Stimulated activated CD8-positive, alpha-beta memory T cell treated with anti-CD3 and anti-CD28 coated beads, Interleukin-2, amount 100 ng/mL, for 1 hour (primary cell): ENCODE data around the gene SLC26A6.

Source experiments
- DNase-seq, 2 donors: peaks; one replicate each; pipeline ENCODE4 v3.0.0-alpha.2; 2020; ENCODE audit warnings: low read depth in 2 of 2

Gene SLC26A6, protein sequence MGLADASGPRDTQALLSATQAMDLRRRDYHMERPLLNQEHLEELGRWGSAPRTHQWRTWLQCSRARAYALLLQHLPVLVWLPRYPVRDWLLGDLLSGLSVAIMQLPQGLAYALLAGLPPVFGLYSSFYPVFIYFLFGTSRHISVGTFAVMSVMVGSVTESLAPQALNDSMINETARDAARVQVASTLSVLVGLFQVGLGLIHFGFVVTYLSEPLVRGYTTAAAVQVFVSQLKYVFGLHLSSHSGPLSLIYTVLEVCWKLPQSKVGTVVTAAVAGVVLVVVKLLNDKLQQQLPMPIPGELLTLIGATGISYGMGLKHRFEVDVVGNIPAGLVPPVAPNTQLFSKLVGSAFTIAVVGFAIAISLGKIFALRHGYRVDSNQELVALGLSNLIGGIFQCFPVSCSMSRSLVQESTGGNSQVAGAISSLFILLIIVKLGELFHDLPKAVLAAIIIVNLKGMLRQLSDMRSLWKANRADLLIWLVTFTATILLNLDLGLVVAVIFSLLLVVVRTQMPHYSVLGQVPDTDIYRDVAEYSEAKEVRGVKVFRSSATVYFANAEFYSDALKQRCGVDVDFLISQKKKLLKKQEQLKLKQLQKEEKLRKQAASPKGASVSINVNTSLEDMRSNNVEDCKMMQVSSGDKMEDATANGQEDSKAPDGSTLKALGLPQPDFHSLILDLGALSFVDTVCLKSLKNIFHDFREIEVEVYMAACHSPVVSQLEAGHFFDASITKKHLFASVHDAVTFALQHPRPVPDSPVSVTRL

DNA sequence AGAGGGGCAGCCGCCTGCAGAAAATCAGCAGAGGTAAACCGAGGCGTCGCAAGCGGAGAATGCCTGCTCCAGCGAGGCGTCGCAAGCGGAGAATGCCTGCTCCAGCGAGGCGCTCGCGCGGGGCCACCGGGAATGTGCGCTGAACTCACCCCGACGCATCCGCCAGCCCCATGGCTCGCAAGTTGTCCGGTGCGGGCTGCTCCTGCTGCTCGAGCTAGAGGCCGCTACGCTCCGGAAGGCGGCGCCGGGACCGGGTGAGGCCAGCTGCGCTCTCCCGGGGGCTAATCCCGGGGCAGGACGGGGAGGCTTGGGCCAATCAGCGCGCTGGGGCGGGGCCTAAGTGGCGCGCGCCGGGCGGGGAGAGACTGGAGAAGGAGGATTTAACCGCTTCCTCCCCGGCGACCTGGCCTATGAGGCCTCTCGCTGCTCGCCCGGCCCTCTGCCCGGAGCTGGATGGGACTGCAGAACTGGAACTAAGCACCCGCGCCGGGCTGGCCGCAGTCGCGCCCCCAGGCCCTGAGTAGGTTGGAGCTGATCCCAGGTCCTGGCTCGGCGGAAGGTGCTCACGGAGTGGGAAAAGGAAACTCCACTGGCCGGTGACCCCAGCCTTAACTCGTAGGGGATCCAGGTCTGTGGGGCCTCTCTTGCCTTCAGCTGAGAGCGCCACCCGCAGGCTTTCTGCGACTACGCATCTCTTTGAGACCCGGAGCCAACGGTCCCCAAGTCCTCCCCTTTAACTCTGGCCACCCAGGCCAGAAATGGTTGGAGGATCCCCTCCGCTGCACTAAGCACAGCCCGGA, at the start of gene SLC26A6:
Gene SLC26A6, minus strand, starts transcription at position 240 of the 800 bp plus-strand sequence. Its CDS starts 68 bp downstream, at position 172.
- DNase-seq, result peak; percentile 84 to 87

DNA sequence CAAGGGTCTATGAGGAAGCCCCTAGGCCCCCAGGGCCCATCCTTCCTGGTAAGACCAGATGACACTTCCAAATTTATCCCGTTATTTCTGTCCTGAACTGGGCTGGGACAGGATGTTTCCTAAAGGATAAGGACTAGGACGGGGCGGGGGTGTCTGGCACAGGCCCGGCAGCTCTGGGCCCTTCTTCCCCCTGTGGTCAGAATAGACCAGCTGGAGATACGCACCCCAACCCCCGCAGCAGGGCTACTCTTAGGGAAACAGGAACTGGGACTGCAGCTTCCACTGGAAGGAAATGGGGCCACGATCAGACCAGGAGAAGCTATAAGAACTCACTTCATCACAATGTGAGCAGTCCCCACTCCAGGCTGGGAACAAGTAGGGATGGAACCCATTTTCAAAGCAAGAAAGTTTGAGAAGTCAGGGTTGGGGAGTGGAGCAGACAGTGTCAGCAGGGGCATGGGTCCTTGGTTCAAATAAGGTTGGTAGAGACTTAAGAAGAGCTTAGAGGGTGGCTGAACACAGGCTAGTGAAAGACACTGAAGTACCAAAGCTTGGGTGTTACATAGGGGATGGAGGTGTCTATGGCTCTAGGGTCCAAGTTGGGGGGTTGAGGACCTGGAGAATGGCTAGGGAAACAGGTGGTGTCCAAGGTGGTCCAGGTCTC, 49.4 kb upstream of the SLC26A6 start:
- DNase-seq, result no peak

DNA sequence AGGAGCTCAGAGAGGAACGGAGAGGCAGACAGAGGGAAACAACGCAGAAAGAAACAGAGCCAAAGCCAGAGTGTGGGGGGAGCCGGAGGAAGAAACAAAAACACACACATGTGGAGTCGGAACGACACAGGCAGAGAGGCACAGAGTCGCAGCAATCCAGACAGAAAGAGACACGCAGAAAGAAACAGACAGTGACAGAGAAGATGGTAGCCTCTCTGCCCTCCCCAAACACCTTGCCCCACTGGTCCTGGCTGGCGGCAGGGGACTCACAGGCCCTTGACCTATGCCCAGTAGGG, 48.7 kb upstream of the SLC26A6 start:
- DNase-seq, result no peak

DNA sequence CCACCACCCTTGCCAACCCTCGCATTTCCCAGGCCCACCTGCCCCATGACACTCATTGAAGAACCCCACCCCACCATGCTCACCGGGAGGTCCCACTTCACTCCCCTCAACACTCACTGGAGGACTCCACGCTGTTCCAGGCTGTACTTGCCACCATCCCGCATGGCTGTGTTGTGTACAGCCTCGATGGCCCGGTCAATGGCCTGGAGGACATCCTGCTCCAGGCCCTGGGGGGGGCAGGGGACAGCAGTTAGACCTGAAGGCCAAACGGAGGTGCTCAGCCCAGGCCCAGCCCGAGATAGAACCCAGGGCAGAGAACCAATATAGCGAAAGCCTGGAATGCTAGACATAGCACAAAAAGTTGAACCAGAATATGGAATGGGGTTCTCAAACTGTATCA, 47.5 kb upstream of the SLC26A6 start:
- no peak for DNase-seq

DNA sequence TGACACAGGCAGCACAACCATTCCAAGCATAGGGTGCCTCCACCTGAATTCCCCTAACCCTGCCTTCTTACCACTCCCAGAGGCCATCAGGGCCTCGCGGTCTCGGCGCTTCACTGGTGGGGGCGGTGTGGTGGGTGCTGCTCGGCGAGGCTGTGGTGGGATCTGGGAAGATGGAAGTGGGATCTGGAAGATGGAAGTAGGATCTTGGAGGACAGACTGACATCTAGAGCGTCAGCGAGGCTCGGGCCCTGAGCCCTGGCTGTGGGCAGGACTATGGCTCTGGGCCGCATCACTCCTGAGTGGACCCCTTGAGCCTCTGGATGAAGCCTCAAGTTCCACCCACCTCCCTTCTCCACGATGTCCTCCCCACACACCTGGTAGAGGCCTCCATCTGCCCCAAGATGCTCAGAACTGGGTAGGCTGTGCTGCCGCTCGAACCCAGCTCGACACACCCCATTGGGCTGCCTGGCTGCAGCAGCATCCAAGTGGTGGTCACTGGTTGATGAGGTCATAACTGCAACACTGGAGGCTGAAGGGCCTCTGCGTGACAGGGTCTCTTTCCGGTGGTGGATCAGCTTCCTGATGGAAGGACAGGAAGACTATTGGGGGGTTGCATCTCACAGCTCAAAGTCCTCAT, 46.8 kb upstream of the SLC26A6 start:
- no peak for DNase-seq

DNA sequence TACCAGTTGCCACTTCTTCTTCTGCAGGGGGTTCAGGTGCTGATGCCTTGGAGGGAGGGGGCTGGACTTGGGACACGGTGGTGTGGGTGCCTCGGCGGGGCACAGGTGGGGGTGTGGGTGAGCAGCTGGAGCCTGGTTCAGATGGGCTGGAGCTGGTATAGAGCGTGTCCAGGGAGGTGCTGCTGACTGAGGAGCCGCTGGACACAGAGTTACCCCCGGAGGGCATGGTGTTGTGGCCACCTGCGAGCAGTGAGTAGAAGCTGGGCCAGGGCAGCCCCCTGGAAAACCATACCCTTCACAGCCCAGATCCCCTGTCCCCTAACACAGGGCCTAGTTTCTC, 46.2 kb upstream of the SLC26A6 start:
- DNase-seq, result no peak

DNA sequence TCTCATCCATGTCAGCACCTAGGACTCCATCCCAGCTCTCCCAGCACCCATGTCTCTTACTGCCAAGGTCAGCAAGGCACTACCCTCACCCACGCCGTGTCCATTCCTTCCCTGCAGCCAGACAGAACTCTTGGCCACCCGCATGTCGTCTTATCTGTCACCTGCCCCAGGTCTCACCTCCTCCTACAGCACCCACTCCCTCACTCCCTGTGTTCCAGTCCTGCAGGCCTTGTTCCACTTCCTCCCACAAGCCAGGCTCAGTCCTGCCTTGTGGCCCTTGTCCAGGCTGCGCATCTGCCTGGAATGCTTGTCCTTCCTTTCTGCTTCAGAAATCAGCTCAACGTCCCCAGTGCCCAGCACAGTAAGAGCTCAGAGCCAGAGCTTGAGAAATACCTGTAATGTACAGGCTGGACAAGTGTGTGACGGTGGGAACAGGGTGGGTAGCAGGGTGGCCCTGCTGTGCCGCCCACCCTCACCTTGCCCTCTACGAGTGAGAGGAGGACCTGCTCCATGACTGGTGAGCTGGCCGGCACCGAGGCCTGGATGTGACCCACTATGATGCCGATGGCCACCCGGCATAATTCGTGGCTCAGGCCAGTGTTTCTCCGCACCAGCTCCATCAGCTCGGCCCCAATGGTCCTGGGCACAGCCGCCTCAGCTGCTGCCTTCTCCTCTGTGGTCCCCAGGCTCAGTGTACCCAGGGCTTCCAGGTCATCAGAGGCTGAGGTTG, 45.7 kb upstream of the SLC26A6 start:
- DNase-seq, result no peak

DNA sequence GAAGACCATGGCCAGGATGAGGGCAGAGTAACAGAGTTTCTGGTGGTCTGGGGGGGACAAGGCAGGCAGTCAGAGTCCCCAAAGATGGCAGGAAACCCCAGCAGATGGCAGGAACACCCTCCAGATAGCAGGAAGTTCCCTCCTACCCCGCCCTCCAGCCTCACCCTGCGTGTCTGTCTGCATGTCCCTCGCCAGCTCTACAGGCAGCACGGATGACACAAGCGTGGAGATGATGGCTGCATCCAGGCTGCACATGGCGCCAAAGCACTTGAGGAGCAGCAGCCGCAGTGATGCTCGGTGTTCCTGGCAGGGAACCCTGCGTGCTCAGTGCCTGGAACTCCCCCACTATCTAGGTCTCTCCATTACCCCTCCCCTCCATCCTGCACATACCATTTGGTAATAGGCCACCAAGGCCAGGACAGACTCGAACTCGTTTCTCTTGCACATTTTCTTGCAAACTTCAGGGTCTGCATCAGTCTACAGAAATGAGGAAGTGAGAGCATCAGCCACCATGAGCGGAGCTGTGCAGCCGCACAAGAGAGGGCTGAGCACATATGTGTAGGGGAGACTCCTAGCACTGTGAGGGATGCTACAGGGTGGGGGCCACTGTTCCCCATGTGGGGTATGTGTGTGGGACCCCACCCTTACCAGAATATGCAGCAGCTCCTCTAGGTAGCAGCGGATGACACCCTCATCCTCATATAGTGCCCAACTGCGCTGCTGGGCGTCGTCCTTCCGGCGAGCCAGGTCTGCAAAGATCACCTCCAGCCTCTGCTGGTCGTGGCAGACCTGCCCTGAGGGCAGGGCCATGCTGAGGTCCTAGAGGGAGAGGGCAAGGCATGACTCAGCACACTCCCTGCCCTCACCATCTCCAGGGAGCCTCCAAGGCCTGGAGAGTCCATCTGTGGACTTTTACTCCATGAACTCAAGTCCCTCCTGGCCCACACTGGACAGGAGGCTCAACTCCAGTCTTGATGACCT, 44.4 kb upstream of the SLC26A6 start:
- DNase-seq, result no peak

DNA sequence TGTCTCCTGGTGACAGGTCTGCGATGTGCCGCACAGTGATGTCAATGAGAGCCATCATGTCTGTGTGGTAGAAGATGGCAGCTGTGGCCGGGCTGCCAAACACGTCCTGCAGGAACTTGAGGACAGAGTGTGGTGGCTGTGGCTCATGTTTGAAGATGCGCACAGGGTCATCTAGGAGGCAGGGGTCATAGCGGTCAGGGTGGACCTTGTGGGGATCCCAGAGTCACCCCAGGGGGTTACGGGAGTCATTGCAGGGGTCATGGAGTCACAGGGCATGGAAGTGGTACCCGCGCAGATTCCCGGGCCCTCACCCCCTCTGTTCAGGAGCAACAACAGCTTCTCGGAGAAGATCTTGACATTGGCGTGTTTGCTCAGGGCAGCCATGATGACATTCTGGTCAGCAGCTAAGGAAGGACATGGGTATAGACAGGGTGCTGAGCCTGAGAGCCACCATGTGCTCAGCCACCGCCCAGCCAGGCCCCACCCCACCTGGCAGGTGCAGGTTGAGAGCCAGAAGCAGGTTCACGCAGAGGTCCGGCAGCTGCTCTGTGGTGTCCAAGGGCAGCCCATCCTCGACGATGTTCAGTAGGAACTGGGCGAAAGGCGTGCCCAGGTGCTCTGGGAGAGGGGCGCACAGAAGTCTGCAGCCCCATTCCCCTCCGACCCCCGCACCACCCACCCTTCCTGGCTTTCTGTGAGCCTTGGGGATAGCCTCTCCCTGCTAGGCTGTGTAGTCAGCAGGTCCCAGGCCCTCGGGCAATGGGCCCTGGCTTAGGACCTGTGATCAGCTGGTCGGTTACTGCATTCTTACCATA, 43.5 kb upstream of the SLC26A6 start:
- DNase-seq, result no peak

DNA sequence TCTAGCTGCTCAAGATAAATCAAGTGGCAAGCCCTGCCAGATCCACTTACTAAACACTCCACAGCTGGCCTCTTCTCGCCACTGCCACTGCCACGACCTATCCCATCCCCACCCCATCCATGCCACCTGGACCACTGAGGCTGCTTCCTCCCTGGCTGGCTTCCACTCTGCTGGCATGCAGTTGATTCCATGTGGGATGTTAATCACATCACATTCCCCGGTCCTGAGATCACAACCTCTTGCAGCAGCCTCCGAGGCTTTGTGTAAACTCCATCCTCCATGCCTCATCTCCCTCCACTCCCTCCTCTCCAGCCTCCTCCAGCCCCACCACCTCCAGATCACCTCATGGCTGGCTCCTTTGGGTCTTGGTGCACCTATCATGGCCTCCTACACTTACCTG, 42.8 kb upstream of the SLC26A6 start:
- no peak for DNase-seq

DNA sequence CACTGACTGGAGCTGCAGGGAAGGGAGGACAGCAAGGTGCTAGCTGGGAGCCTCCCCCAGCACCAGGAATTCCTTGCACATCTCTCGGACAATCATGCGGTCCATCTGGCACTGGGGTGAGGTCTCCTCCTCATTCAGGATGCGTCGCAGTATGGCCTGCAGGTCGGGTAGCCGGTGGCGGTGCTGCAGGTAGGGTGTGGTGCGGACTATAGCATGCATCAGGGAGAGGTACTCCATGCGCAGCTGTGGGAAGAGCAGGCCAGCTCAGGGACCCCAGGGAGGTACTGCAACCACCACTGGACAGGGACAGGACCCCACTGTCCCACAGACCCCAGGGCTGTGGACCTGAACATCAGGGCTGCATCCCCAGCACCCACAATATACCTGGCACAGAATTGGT, 39.2 kb upstream of the SLC26A6 start:
- no peak for DNase-seq

DNA sequence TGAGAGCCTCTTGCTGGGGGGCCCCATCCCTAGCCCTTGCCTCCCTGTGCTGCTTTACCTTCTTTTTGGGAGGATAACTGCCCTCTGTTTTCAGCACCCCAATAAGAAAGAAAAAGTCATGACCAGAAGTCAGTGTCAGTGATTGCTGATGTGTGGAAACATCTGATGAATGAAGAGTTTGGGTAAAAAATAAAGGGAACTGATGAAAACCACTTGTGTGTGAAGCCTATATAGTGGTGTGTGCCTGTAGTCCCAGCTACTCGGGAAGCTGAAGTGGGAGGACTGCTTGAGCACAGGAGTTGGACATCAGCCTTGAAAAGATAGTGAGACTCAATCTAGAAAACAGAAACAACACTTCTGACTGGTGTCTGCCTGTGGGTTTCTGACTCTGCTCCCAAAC, 37.3 kb upstream of the SLC26A6 start:
- no peak for DNase-seq

DNA sequence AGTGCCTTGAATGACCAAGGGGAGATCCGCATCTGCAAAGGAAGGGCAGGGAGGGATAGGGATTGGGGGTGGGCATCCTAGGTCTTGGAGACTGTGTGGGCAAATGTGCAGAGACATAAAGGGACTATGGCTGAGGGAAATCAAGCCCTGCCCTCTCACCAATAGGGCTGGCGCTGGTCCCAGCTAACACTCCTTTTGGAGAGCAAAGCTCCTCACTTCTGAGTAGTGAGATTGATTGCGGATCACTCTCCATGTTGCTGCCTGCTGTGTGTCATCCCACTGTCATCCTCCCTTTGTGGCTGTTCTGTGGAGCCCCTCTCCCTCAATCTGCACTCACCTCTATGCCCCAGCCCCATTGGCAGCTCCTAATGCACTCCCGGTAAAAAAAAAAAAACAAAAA, 29.7 kb upstream of the SLC26A6 start:
- DNase-seq, result no peak

DNA sequence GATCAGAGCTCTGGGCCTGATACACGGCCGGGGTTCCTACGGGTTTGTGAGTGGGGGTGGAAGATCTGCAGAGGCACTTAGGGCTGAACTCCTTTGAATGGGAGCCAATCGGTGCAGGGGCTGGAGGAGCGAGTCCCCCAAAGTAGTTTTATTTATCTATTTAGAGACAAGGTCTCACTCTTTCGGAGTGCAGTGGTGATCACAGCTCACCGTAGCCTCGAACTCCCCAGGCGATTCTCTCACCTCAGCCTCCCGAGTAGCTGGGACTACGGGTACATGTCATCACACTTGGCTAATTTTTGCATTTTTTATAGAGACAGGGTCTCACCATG, 29.0 kb upstream of the SLC26A6 start:
- DNase-seq, result no peak

DNA sequence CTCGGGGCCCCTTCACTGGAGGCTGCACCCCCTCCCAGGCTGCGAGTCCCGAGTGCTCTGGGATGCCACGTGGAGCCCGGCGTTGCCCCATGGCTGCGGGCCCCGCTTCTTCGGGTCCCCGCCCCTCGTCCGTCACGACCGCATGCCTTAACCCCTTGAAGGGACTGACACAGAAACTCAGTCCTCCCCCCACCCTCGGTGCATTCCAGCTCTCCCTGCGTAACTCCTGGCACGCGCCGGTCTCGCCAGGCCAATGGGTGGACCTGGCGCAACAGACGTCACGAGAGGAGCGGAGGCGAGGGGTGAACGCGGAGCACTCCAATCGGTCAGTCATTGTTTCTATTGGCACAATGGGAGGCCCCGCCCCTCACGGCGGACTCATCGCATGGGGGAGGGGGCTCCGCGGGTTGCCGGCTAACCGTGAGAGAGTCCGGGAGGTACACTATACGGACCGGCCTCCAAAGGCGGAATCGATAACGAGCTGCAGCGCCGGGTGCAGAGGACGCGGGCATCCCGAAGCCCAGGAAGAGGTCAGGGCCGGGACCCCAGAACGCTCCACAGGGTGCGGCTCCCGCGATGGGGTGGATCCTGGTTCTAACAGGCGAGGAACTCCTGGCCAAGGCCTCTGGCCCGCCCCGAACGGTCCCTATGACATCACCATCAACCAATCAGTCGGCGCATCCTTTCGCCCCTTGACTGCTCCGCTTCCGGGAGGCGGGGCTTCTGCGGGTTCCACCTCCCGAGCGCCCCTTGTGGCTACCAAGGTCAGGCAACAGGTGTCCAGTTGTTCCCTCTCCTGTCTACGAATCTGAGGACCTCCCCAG, 28.4 kb upstream of the SLC26A6 start:
- DNase-seq, result peak; percentile 56 to 74

DNA sequence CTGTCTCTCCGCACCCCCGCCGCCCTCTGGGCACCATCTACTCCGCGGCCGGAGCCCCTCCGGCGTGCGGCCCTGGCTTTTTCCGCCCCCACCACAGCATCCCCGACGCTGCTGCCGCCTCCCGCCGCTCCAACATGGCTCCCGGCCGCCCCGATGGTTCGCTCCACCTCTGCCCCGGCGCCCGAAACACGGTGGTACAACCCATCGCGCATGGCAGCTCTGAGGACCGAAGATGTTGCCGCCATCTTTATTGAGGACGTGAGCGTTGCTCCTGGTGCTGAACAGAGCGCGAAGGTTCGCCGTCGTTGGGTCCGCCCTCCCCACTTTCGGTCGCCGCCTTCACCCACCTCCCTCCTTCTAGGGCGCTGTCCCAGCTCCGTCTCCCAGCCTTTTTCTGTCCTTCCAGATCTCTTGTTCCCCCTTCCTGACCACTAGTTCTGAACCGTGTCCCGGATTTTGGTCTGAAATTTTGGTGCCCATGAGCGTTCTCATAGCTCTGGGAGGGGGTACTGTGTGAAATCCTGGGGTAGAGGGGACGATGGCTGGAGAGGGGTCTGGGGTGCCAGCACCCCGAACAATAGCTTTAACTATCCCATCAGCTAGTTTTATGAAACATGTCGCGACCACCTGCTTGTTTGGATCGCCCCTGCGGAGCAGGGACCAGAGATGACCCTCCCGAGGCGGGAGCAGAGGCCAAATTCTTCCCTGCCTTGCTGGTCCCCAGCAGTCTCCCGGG, 27.7 kb upstream of the SLC26A6 start, which contains the start of gene CELSR3:
Gene CELSR3, minus strand, starts transcription at position 134 of the 736 bp plus-strand sequence. CDS start 252 bp downstream, outside the sequence.
- peak in 1 of 2 donors; percentile 26 for DNase-seq

DNA sequence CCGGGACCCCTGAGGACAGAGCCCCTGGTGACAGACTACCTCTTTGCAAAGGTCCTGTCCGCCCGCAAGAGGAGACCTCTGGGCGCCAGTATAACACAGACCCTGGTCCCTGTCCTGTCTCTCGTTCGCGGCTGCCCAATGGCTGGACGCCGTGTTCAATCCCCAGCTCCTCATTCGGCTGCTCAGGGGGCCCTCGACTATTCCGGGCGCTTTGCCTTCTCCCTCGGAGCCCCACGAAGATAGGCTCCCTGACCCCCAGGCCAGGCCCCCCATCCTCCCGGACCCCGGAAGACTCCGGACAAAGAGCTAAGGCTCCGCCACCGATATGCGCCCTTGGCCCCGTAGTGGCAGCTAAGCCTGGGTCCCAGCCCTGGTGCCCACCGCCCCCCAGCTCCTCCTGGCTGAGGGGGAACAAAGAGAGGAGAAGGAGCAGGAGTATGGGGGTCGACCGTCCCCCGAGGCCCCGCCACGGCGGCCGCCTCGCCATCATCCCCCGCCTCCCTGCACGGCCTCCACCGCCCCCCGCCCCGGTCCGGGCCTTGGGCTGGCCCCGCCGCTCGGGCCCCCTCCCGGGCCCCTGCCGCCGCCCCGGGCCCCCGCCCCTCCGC, 27.0 kb upstream of the SLC26A6 start:
- DNase-seq, result no peak
